Spleen (tissue), 7 donors: ENCODE measurements around the gene EDAR.

Experiments
- POLR2A ChIP-seq, 3 donors: fragments of 450-650 bp; IDR thresholded peaks; one replicate each; pipeline ENCODE4 v1.5.1; 2017; ENCODE audit warnings: antibody characterized with exemption in 3 of 3, mild to moderate bottlenecking in 1 of 3
- POLR2AphosphoS5 ChIP-seq, 3 donors: sonication (generic); formaldehyde crosslinking; IDR thresholded peaks; one replicate each; pipeline ENCODE4 v1.5.1; 2017; ENCODE audit warnings: antibody characterized with exemption in 3 of 3
- TF ChIP-seq, protein P1 (sequence below), 11 experiments: fragments of 200-600 bp in 7 of 11; fragments of 450-650 bp in 4 of 11; sonication (generic) in 4 of 11; IDR thresholded peaks in 8 of 11; conservative IDR thresholded peaks in 3 of 11; 1 replicate in 7 of 11; 2 replicates in 4 of 11; pipeline versions ENCODE4 v1.4.0 to v1.8.0; 2016 to 2021; ENCODE audit warnings: antibody characterized with exemption in 11 of 11, inconsistent platforms in 4 of 11, mild to moderate bottlenecking in 1 of 11
- donor health status: DM: no; HTN: no; CAD: no; lungs with moderate emphysema.
- donor health status: DM: no; HTN: no; CAD: no.
- donor health status: DM: no; HTN: no; CAD: no.

DNA sequence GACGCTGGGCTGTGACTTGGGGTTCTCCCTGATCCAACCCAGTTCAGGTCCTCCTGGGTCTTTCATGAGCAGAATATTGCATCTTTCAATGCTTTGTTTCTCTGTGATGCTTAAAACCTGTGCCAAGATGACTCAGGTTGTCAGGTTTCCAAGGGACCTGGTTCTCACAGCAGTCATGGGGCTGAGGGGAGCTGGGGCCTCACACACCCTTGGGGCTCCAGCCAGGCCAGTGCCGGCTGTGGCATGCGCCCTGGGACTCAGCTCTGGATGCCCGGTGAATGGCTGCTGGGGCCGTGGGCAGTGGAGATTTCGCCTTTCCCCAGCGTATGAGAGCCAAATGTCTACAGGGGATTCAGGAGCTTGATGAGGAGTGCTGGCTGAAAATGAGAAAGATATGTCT, 29.6 kb downstream of the EDAR start:
- TF ChIP-seq POLR2AphosphoS5 (IDR thresholded peaks at IDR 0.05) (no peak), POLR2A (IDR thresholded peaks at IDR 0.05) (no peak)
- TF ChIP-seq, protein P1, sequence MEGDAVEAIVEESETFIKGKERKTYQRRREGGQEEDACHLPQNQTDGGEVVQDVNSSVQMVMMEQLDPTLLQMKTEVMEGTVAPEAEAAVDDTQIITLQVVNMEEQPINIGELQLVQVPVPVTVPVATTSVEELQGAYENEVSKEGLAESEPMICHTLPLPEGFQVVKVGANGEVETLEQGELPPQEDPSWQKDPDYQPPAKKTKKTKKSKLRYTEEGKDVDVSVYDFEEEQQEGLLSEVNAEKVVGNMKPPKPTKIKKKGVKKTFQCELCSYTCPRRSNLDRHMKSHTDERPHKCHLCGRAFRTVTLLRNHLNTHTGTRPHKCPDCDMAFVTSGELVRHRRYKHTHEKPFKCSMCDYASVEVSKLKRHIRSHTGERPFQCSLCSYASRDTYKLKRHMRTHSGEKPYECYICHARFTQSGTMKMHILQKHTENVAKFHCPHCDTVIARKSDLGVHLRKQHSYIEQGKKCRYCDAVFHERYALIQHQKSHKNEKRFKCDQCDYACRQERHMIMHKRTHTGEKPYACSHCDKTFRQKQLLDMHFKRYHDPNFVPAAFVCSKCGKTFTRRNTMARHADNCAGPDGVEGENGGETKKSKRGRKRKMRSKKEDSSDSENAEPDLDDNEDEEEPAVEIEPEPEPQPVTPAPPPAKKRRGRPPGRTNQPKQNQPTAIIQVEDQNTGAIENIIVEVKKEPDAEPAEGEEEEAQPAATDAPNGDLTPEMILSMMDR (IDR thresholded peaks at IDR 0.05 in 8 of 11, conservative IDR thresholded peaks at IDR 0.05 in 3 of 11): no peak
